GM12892 (cell line): ENCODE measurements around the gene TLE2.

Experiments used
- POLR2AphosphoS5 ChIP-seq: IDR thresholded peaks from 2 replicates; pipeline ENCODE4 v1.6.1; 2011; ENCODE audit warnings: low read depth, low read length, control low read depth
- TAF1 ChIP-seq: IDR thresholded peaks from 2 replicates; pipeline ENCODE4 v1.6.1; 2011; ENCODE audit warnings: low read depth, mild to moderate bottlenecking, control low read depth, low read length, borderline replicate concordance

GRCh38 chr19:2987797-2988196 lies 41.3 kb downstream of the TLE2 start:
- TF ChIP-seq POLR2AphosphoS5, result no peak
- TF ChIP-seq TAF1, result no peak
